ENCODE results near the gene RING1.

- TF ChIP-seq POLR2A (IDR thresholded peaks at IDR 0.05; ENCODE audit: low read depth, low read length) (no peak), PAX5 (IDR thresholded peaks at IDR 0.05; ENCODE audit: insufficient read depth, low read length, severe bottlenecking) (no peak)
Measured at GRCh38 chr6:33189164-33189563, 19.1 kb upstream of the RING1 start.

All from GM12891 (cell line).